GM23338 (cell line): ENCODE results near the gene CFAP157. TPM values are rescaled to one million over a fixed set of nuclear protein-coding genes. Genes with fewer than 3 reads are reported as not detected.

Experiments
- ATAC-seq: fragments of 200-7000 bp; cut with Tn5 transposase; 3 replicates; pipeline ENCODE4 v1.9.1; 2020
- DNase-seq: peaks from one replicate; pipeline ENCODE4 v3.0.0-alpha.2; 2015; ENCODE audit warnings: low spot score
- H2AFZ ChIP-seq: fragments of 200-600 bp; sonication (generic); 2 replicates; pipeline ENCODE4 v1.8.0; 2016; ENCODE audit warnings: antibody characterized with exemption, mild to moderate bottlenecking, moderate library complexity
- H3F3A ChIP-seq: fragments of 200-600 bp; sonication (generic); replicated peaks from 2 replicates; pipeline ENCODE4 v1.8.0; 2017; ENCODE audit warnings: antibody characterized with exemption, mixed run types, low read depth
- H3K27ac ChIP-seq: fragments of 200-600 bp; sonication (generic); 2 replicates; pipeline ENCODE4 v1.6.1; 2016; ENCODE audit warnings: low read depth
- H3K27me3 ChIP-seq: fragments of 200-600 bp; sonication (generic); 2 replicates; pipeline ENCODE4 v1.8.0; 2016; ENCODE audit warnings: mild to moderate bottlenecking, mixed run types, moderate library complexity; ENCODE audit not compliant: insufficient read depth
- H3K36me3 ChIP-seq: fragments of 200-600 bp; sonication (generic); 2 replicates; pipeline ENCODE4 v1.8.0; 2016; ENCODE audit warnings: mild to moderate bottlenecking; ENCODE audit not compliant: insufficient read depth
- H3K4me1 ChIP-seq: fragments of 200-600 bp; sonication (generic); 2 replicates; pipeline ENCODE4 v1.8.0; 2016; ENCODE audit warnings: mild to moderate bottlenecking, moderate library complexity; ENCODE audit not compliant: insufficient read depth
- H3K4me2 ChIP-seq: fragments of 200-600 bp; sonication (generic); 2 replicates; pipeline ENCODE4 v1.7.1; 2017; ENCODE audit warnings: mixed run types
- H3K4me3 ChIP-seq: fragments of 200-600 bp; sonication (generic); 2 replicates; pipeline ENCODE4 v1.6.1; 2016; ENCODE audit warnings: mixed run types
- H3K79me2 ChIP-seq: fragments of 200-600 bp; sonication (generic); replicated peaks from 2 replicates; pipeline ENCODE4 v1.8.0; 2017; ENCODE audit warnings: mild to moderate bottlenecking; ENCODE audit not compliant: insufficient read depth
- H3K9me2 ChIP-seq: fragments of 200-600 bp; sonication (generic); 2 replicates; pipeline ENCODE4 v1.8.0; 2017; ENCODE audit not compliant: insufficient read depth
- H4K20me1 ChIP-seq: fragments of 200-600 bp; sonication (generic); replicated peaks from 2 replicates; pipeline ENCODE4 v1.8.0; 2017; ENCODE audit warnings: mild to moderate bottlenecking; ENCODE audit not compliant: insufficient read depth
- H3K27ac Mint-ChIP-seq: 2 replicates; pipeline ENCODE4 v1.8.0; 2020; ENCODE audit warnings: inconsistent platforms, mild to moderate bottlenecking, moderate library complexity, mixed read lengths
- H3K27me3 Mint-ChIP-seq: 3 replicates; pipeline ENCODE4 v1.8.0; 2022; ENCODE audit warnings: low read depth, mild to moderate bottlenecking, moderate library complexity, mixed read lengths, inconsistent platforms; ENCODE audit not compliant: insufficient read depth, poor library complexity
- H3K36me3 Mint-ChIP-seq: 3 replicates; pipeline ENCODE4 v1.8.0; 2021; ENCODE audit warnings: low read depth, mild to moderate bottlenecking, inconsistent platforms, moderate library complexity, mixed read lengths
- H3K4me1 Mint-ChIP-seq: 3 replicates; pipeline ENCODE4 v1.8.0; 2020; ENCODE audit warnings: mild to moderate bottlenecking, inconsistent platforms, mixed read lengths
- H3K4me3 Mint-ChIP-seq: 3 replicates; pipeline ENCODE4 v1.8.0; 2021; ENCODE audit warnings: moderate library complexity, mild to moderate bottlenecking, inconsistent platforms, mixed read lengths
- H3K9me3 Mint-ChIP-seq: 3 replicates; pipeline ENCODE4 v1.8.0; 2020; ENCODE audit warnings: moderate library complexity, mild to moderate bottlenecking, inconsistent platforms, mixed read lengths
- CREB1 ChIP-seq: fragments of 250-450 bp; sonication (Bioruptor Pico); IDR thresholded peaks from 2 replicates; pipeline ENCODE4 v1.5.0; 2020; ENCODE audit warnings: low read depth, mild to moderate bottlenecking, moderate library complexity
- EZH2phosphoT487 ChIP-seq: fragments of 200-600 bp; sonication (generic); IDR thresholded peaks from one replicate; pipeline ENCODE4 v1.8.1; 2018; ENCODE audit warnings: antibody characterized with exemption; ENCODE audit not compliant: unreplicated experiment
- NANOG ChIP-seq: IDR thresholded peaks from 2 replicates; pipeline ENCODE4 v1.6.1; 2016; ENCODE audit warnings: antibody characterized with exemption, borderline replicate concordance
- STAT1 ChIP-seq: IDR thresholded peaks from one replicate; pipeline ENCODE4 v1.6.1; 2016; ENCODE audit warnings: antibody characterized with exemption; ENCODE audit not compliant: unreplicated experiment
- ZNF331 ChIP-seq: fragments of 250-450 bp; sonication (Bioruptor Pico); IDR thresholded peaks from 2 replicates; pipeline ENCODE4 v1.5.0; 2020; ENCODE audit warnings: low read depth, mild to moderate bottlenecking, moderate library complexity
- polyA plus RNA-seq: library from polyadenylated mRNA; unstranded; fragments of >200 nt; fragmentation: Nextera tagmentation; extraction: Ambion mirVana; gene quantifications from 2 replicates; pipeline ENCODE4 v1.2.1, GENCODE V29; 2016
- total RNA-seq: library from RNA; depleted of rRNA; stranded (reverse); fragments of >200 nt; shearing (Covaris generic); gene quantifications from 2 replicates; pipeline ENCODE4 v1.2.3, GENCODE V29; 2014
- TF ChIP-seq, protein P1 (sequence below): fragments of 250-450 bp; sonication (Bioruptor Pico); IDR thresholded peaks from 2 replicates; pipeline ENCODE4 v1.5.0; 2020; ENCODE audit warnings: mild to moderate bottlenecking, moderate library complexity
- TF ChIP-seq, protein P2 (sequence below), 2 experiments: fragments of 200-600 bp in 1 of 2; sonication (generic) in 1 of 2; conservative IDR thresholded peaks; 2 replicates each; pipeline versions ENCODE4 v1.5.1 to v1.6.1; 2016 to 2017; ENCODE audit warnings: antibody characterized with exemption in 2 of 2, low read depth in 2 of 2, mild to moderate bottlenecking in 2 of 2, moderate library complexity in 1 of 2

CFAP157 gene
- total and polyA plus RNA-seq, 2 experiments from 2014 or later, result 0.17 to 0.55 TPM

DNA sequence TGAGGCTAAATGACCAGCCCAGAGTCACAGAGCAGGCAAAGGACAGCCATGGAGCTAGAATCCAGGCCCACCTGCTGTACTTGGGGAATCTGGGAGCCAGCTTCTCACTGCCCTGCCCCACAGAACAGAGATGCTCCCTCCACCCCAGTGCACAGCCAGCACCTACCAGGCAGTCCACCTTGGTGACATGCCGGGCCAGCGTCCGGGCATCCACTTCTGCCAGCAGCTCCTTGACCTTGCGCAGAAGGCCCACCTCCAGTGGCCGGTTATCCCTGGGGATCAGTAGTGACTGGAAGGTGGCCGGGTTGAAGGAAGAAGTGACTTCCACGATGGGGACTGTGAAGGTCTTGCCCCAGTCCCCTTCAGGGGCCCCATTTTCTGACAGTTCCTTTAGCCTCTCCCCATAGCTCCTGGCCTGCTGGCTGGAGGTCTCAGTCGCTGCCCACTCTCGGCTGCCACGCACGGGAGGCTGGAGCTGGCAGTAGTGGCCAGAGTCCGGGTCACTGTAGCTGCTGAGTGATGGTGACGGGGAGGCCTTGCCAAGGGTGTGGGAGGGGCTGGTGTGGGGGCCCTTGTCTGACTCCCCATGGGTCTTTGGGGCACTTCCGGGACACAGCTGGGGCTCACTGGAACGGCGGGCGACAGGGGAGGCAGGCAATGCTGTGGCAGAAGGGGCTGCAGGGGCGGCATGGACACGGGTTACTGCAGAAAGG lies 37.8 kb downstream of the CFAP157 start:
- TF ChIP-seq, protein P1, sequence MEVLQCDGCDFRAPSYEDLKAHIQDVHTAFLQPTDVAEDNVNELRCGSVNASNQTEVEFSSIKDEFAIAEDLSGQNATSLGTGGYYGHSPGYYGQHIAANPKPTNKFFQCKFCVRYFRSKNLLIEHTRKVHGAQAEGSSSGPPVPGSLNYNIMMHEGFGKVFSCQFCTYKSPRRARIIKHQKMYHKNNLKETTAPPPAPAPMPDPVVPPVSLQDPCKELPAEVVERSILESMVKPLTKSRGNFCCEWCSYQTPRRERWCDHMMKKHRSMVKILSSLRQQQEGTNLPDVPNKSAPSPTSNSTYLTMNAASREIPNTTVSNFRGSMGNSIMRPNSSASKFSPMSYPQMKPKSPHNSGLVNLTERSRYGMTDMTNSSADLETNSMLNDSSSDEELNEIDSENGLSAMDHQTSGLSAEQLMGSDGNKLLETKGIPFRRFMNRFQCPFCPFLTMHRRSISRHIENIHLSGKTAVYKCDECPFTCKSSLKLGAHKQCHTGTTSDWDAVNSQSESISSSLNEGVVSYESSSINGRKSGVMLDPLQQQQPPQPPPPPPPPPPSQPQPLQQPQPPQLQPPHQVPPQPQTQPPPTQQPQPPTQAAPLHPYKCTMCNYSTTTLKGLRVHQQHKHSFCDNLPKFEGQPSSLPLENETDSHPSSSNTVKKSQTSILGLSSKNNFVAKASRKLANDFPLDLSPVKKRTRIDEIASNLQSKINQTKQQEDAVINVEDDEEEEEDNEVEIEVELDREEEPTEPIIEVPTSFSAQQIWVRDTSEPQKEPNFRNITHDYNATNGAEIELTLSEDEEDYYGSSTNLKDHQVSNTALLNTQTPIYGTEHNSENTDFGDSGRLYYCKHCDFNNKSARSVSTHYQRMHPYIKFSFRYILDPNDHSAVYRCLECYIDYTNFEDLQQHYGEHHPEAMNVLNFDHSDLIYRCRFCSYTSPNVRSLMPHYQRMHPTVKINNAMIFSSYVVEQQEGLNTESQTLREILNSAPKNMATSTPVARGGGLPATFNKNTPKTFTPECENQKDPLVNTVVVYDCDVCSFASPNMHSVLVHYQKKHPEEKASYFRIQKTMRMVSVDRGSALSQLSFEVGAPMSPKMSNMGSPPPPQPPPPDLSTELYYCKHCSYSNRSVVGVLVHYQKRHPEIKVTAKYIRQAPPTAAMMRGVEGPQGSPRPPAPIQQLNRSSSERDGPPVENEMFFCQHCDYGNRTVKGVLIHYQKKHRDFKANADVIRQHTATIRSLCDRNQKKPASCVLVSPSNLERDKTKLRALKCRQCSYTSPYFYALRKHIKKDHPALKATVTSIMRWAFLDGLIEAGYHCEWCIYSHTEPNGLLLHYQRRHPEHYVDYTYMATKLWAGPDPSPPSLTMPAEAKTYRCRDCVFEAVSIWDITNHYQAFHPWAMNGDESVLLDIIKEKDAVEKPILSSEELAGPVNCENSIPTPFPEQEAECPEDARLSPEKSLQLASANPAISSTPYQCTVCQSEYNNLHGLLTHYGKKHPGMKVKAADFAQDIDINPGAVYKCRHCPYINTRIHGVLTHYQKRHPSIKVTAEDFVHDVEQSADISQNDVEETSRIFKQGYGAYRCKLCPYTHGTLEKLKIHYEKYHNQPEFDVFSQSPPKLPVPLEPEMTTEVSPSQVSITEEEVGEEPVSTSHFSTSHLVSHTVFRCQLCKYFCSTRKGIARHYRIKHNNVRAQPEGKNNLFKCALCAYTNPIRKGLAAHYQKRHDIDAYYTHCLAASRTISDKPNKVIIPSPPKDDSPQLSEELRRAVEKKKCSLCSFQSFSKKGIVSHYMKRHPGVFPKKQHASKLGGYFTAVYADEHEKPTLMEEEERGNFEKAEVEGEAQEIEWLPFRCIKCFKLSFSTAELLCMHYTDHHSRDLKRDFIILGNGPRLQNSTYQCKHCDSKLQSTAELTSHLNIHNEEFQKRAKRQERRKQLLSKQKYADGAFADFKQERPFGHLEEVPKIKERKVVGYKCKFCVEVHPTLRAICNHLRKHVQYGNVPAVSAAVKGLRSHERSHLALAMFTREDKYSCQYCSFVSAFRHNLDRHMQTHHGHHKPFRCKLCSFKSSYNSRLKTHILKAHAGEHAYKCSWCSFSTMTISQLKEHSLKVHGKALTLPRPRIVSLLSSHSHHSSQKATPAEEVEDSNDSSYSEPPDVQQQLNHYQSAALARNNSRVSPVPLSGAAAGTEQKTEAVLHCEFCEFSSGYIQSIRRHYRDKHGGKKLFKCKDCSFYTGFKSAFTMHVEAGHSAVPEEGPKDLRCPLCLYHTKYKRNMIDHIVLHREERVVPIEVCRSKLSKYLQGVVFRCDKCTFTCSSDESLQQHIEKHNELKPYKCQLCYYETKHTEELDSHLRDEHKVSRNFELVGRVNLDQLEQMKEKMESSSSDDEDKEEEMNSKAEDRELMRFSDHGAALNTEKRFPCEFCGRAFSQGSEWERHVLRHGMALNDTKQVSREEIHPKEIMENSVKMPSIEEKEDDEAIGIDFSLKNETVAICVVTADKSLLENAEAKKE (CRISPR knock-in tag), result no peak
- Histone ChIP-seq H3F3A (0 out of 2 replicates have a peak, but pooled peaks cover 6% of the 10 kb centered on the region), H3K36me3 (no peaks in the 10 kb centered on the region), H3K4me3 (no peak overlapping the region), H3K4me1 (no peaks in the 10 kb centered on the region; the same call in 1 of the 2 replicates), H4K20me1 (no peaks in the 10 kb centered on the region; the same call in 1 of the 2 replicates), H3K79me2 (no peaks in the 10 kb centered on the region), H3K4me2 (no peak overlapping the region), H3K27me3 (no peaks in the 10 kb centered on the region), H3K27ac (no peak overlapping the region), H2AFZ (no peak overlapping the region), H3K9me2 (no peaks in the 10 kb centered on the region)
- peaks cover 4% of the 10 kb centered on the region for H3K27me3 Mint-ChIP-seq
- no peaks in the 10 kb centered on the region for H3K9me3 Mint-ChIP-seq
- no peak overlapping the region for H3K4me3 Mint-ChIP-seq
- no peak for DNase-seq
- ATAC-seq, result no peak
- H3K27ac Mint-ChIP-seq, result no peak overlapping the region
- H3K36me3 Mint-ChIP-seq, result no peaks in the 10 kb centered on the region
- H3K4me1 Mint-ChIP-seq, result peaks cover 6% of the 10 kb centered on the region; the same call in 2 of the 3 replicates

DNA sequence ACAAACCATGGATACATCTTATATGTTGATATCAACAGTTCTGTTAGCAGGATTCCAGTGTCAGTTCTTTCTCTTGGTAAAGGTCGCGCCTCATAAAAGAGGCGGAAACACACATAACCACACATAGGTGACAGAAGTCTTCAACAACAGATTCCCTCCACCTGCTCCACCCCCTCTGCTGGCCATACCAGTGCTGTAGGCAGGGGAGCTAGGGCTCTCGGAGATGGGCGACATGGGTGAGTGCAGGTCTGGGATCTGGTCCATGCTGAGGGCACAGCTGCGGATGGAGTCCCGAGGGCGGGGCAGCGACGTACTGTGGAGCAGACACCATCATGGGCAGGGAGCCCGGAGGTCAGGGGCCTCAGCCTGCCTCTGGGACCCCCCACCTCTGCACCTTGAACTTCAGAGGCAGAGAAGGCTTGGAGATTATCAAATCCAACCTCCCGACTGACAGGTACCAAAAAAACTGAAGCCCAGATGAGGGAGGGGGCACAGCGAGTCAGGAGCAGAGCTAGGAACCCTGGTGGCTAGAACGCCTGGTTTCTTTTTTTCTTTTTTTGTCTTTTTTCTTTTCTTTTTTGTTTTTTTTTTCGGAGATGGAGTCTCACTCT lies 40.3 kb downstream of the CFAP157 start:
- Histone ChIP-seq H3K27me3 (no peaks in the 10 kb centered on the region), H3K27ac (no peak overlapping the region), H3K79me2 (no peaks in the 10 kb centered on the region), H3K9me2 (no peaks in the 10 kb centered on the region), H3K4me1 (no peaks in the 10 kb centered on the region), H3K4me3 (no peak overlapping the region), H2AFZ (no peak overlapping the region), H3K36me3 (no peaks in the 10 kb centered on the region), H3F3A (0 out of 2 replicates have a peak, but pooled peaks cover 6% of the 10 kb centered on the region), H4K20me1 (peaks cover 16% of the 10 kb centered on the region), H3K4me2 (no peak overlapping the region)
- ATAC-seq, result no peak
- no peaks in the 10 kb centered on the region for H3K9me3 Mint-ChIP-seq
- no peak overlapping the region for H3K27ac Mint-ChIP-seq
- H3K4me1 Mint-ChIP-seq, result peaks cover 2% of the 10 kb centered on the region; the same call in 2 of the 3 replicates
- no peak for DNase-seq
- TF ChIP-seq, protein P2, sequence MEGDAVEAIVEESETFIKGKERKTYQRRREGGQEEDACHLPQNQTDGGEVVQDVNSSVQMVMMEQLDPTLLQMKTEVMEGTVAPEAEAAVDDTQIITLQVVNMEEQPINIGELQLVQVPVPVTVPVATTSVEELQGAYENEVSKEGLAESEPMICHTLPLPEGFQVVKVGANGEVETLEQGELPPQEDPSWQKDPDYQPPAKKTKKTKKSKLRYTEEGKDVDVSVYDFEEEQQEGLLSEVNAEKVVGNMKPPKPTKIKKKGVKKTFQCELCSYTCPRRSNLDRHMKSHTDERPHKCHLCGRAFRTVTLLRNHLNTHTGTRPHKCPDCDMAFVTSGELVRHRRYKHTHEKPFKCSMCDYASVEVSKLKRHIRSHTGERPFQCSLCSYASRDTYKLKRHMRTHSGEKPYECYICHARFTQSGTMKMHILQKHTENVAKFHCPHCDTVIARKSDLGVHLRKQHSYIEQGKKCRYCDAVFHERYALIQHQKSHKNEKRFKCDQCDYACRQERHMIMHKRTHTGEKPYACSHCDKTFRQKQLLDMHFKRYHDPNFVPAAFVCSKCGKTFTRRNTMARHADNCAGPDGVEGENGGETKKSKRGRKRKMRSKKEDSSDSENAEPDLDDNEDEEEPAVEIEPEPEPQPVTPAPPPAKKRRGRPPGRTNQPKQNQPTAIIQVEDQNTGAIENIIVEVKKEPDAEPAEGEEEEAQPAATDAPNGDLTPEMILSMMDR (conservative IDR thresholded peaks at IDR 0.05; ENCODE audit: low read depth in 2 of 2), result no peak; a peak in 1 of 4 replicates
- TF ChIP-seq NANOG, result no peak
- no peak for TF ChIP-seq STAT1
- TF ChIP-seq ZNF331 (CRISPR knock-in tag), result no peak
- no peak for TF ChIP-seq CREB1 (CRISPR knock-in tag)
- no peak for TF ChIP-seq EZH2phosphoT487
- no peak overlapping the region; the same call in 2 of the 3 replicates for H3K4me3 Mint-ChIP-seq
- peaks cover 9% of the 10 kb centered on the region for H3K27me3 Mint-ChIP-seq
- no peaks in the 10 kb centered on the region; the same call in 2 of the 3 replicates for H3K36me3 Mint-ChIP-seq
